Measurements from ENCODE around the gene FADS1. TPM values are rescaled to one million over a fixed set of nuclear protein-coding genes. Genes with fewer than 3 reads are reported as not detected.

Gene FADS1
- total and polyA plus RNA-seq, 8 donors = 1.8 to 56.5 (median 11.7) TPM; not detected in 1

DNA sequence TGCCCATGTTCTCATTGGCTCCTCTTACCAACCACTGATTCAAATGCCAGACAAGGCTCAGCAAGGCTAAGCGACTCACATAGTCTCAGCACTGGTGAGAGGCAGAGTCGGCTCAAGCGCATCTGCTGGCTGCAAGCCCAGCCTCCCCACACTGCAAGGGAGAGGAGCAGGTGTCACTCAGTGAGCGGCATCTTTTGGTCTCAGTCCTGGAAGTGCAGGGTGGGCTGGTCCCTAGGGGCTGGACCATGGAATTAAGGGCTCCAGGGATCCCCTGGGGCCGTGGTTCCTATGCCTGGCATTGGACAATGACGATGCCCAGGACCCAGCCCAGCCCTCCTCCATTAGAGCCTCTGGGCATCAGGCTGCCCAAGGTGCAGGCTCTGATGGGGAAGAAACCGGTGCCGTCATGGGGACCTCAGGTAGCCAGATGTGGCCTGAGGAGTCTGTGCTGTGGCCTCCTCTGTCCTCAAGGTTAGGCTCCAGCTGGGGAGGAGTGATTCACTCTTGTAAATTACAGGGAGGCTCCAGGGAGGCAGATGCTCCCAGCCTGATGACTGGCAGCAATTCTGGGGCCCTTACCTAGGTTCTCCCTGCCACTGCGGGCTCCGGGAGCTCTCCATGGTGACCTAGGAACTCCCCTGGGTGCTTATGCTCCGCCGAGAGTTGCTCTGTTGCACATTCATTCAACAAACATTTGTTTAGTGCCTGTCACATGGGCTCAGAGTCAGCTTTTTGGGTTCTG, 39.3 kb upstream of the FADS1 start:
- no peak overlapping the region for H3K4me3 ChIP-seq
- DNase-seq = no peak
- H3K36me3 ChIP-seq = peaks cover 0 to 71% (median 15%) of the 10 kb centered on the region in 4 donors
- intact Hi-C loops (cut with DNase I; ENCODE audit: low total_unique reads) = no loop called here
- no peak for TF ChIP-seq EP300 (IDR thresholded peaks at IDR 0.05)
- no peak for TF ChIP-seq POLR2AphosphoS5 (IDR thresholded peaks at IDR 0.05)
- TF ChIP-seq, protein P1, sequence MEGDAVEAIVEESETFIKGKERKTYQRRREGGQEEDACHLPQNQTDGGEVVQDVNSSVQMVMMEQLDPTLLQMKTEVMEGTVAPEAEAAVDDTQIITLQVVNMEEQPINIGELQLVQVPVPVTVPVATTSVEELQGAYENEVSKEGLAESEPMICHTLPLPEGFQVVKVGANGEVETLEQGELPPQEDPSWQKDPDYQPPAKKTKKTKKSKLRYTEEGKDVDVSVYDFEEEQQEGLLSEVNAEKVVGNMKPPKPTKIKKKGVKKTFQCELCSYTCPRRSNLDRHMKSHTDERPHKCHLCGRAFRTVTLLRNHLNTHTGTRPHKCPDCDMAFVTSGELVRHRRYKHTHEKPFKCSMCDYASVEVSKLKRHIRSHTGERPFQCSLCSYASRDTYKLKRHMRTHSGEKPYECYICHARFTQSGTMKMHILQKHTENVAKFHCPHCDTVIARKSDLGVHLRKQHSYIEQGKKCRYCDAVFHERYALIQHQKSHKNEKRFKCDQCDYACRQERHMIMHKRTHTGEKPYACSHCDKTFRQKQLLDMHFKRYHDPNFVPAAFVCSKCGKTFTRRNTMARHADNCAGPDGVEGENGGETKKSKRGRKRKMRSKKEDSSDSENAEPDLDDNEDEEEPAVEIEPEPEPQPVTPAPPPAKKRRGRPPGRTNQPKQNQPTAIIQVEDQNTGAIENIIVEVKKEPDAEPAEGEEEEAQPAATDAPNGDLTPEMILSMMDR (IDR thresholded peaks at IDR 0.05) = no peak
- TF ChIP-seq POLR2A (IDR thresholded peaks at IDR 0.05) = no peak
- H3K9me3 ChIP-seq = no peaks in the 10 kb centered on the region
- WGBS, 5 donors = 75 to 95% (median 90%) methylated on average over 7 to 12 of the region's 12 CpGs
- H3K27ac ChIP-seq = no peak overlapping the region
- no peaks in the 10 kb centered on the region for H3K27me3 ChIP-seq
- H3K4me1 ChIP-seq = peaks cover 0 to 9% (median 5%) of the 10 kb centered on the region in 4 donors

DNA sequence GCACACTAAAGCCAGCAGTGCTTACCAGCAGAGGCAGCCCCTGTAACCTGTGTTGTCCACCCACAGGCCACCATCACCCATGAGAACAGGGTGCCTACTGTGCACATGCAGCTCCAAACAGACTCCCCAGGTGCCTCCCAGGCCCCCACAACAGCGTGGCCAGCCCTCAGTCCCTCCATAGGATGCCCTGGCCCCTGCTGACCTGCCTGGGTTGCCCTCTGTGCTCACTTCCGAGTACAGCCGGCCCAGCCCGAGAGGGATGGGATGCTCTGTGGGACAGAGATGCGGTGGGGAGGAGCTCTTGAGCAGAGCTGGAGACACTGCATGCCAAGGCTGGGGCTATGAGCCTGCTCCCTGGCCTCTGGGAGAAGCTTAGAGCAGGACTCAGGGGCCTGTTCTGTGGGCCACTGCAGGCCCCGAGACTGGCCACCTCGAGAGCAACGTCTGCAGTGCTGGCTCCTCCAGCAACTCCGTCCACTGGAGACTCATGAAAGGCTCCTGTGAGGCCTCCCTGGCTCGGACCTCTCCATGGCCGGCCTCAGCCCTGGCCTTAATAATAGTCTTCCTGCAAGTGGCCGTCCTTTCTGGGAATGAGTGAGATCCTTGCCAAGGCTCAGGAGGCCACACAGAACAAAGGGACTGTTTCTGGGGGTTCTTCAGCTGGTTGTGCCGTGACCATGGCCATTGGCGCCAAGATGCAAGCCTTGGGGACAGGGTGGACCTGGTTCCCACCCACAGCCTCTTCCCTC, 38.3 kb upstream of the FADS1 start:
- Histone ChIP-seq H3K4me3 (no peak overlapping the region), H3K27ac (no peak overlapping the region), H3K27me3 (no peaks in the 10 kb centered on the region), H3K36me3 (peaks cover 0 to 71% (median 17%) of the 10 kb centered on the region in 4 donors), H3K9me3 (no peaks in the 10 kb centered on the region), H3K4me1 (peaks cover 0 to 3% (median 1%) of the 10 kb centered on the region in 4 donors)
- intact Hi-C loops (cut with DNase I; ENCODE audit: low total_unique reads) = no loop called here
- TF ChIP-seq, protein P1 (IDR thresholded peaks at IDR 0.05) = no peak
- TF ChIP-seq EP300 (IDR thresholded peaks at IDR 0.05) = no peak
- TF ChIP-seq POLR2A (IDR thresholded peaks at IDR 0.05) = no peak
- no peak for TF ChIP-seq POLR2AphosphoS5 (IDR thresholded peaks at IDR 0.05)
- WGBS, 5 donors = 79 to 94% (median 91%) methylated on average over 12 to 14 of the region's 14 CpGs
- no peak for DNase-seq

DNA sequence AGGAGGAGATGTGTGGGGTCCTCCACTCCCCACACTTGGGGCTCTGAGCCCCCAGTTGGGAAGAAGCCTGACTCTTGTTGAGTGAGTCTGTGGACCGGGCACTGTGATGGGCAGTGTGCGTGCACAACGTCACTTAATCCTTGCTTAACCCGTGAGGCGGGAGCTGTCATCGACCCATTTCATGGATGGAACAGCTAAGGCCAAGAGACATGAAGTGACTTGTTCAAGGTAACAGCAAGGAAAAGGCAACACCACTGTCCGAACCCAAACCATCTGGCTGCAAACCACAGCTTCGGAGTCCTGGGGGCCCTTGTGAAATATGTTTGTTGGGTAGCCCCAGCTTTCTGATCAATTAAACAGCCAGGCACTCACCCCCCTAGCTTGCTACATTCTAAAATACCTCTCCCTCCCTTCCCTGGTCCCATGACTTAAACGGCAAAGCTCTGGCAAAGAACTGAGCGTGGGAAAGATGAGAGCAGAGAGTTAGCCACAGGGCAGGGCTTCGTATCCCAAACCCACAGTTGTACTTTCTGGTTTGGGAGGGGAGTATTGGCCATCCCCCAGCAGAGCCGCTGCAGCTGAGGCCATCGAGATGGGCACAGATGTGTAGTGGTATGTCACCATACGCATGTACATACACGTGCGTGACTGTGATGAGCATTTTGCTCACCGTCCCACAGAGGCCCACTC, 37.5 kb upstream of the FADS1 start:
- DNase-seq = no peak
- WGBS, 5 donors = 89 to 94% (median 93%) methylated on average over 12 to 17 of the region's 17 CpGs
- H3K36me3 ChIP-seq = peaks cover 0 to 71% (median 17%) of the 10 kb centered on the region in 4 donors
- no peaks in the 10 kb centered on the region for H3K27me3 ChIP-seq
- H3K4me1 ChIP-seq = no peaks in the 10 kb centered on the region
- no peak overlapping the region for H3K27ac ChIP-seq
- TF ChIP-seq EP300 (IDR thresholded peaks at IDR 0.05) = no peak
- TF ChIP-seq, protein P1 (IDR thresholded peaks at IDR 0.05) = no peak
- no peak for TF ChIP-seq POLR2A (IDR thresholded peaks at IDR 0.05)
- TF ChIP-seq POLR2AphosphoS5 (IDR thresholded peaks at IDR 0.05) = no peak
- intact Hi-C loops (cut with DNase I; ENCODE audit: low total_unique reads) = no loop called here
- H3K4me3 ChIP-seq = no peak overlapping the region
- no peaks in the 10 kb centered on the region for H3K9me3 ChIP-seq

DNA sequence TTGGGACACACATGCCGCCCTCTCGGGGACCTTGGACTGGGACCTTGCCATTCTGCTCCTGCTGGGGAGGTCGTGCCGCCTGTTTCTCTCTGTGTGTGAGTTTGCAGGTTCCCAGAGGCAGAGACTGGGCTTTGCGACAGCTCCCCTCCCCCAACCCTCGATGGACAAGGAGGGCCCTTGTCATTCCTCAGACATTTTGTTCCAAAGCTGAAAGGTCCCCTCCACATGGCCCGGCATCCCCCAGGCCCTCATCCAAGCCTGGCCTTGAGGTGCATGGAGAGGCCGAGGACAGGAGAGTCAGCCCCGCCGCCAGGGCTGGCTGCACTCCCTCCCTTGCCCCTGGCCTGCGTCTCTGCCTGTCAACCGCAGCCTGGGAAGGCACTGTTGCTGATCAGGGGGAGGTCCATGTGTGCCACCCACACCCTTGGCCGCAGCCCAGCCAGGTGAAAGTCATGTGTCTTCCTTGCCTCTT, 36.9 kb upstream of the FADS1 start:
- TF ChIP-seq, protein P1 (IDR thresholded peaks at IDR 0.05) = no peak
- no peak for TF ChIP-seq EP300 (IDR thresholded peaks at IDR 0.05)
- no peak for TF ChIP-seq POLR2AphosphoS5 (IDR thresholded peaks at IDR 0.05)
- no peak for TF ChIP-seq POLR2A (IDR thresholded peaks at IDR 0.05)
- intact Hi-C loops (cut with DNase I; ENCODE audit: low total_unique reads) = no loop called here

More for the DNA sequence above, 36.9 kb upstream of the FADS1 start:
- no peaks in the 10 kb centered on the region for H3K27me3 ChIP-seq
- H3K27ac ChIP-seq = no peak overlapping the region
- no peaks in the 10 kb centered on the region for H3K4me1 ChIP-seq
- no peaks in the 10 kb centered on the region for H3K9me3 ChIP-seq
- H3K4me3 ChIP-seq = no peak overlapping the region
- DNase-seq = no peak
- 69 to 87% (median 80%) methylated on average over 10 to 13 of the region's 13 CpGs for WGBS, 5 donors
- H3K36me3 ChIP-seq = peaks cover 0 to 72% (median 19%) of the 10 kb centered on the region in 4 donors

All from stomach (tissue), 9 donors.